HG02798 (cell line): ENCODE data around the gene IGSF9B.

Experiments
- ATAC-seq: cut with Tn5 transposase; IDR thresholded peaks from one replicate; pipeline ENCODE4 v1.9.1; 2021; ENCODE audit warnings: mild to moderate bottlenecking; ENCODE audit not compliant: unreplicated experiment, poor library complexity

IGSF9B gene

DNA sequence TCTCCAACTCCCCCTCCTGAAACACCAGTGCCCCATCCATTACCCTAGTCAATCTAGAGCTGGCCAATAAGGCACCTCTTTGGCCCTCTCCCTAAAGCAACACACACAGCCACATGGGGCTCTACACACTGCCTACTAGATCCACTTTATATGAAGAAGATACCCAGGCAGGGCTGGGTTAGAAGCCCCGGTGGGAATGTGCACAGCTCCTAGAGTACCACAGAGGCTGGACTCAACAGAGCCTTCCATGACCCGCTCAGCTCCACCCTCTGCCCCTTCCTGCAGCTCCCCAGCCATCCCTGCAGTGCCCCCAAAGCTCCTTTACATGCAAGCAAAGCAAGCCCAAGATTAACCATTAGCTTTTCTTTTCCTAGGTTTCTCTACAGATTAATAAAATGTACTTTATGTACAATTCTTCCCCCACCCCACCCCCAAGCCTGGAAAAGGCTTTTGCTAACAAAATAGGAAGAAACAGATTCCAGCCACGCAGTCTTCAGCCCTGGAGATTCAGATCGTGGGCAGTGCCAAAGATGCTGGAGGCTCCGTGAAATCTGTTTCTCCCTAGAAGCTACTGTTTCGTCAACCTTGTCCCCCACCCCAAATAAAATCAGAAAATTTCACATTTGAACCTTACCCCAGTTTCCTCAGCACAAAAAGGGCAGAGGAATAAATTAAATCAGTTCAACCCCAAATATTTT lies 51.8 kb downstream of the IGSF9B start:
- ATAC-seq: no peak

DNA sequence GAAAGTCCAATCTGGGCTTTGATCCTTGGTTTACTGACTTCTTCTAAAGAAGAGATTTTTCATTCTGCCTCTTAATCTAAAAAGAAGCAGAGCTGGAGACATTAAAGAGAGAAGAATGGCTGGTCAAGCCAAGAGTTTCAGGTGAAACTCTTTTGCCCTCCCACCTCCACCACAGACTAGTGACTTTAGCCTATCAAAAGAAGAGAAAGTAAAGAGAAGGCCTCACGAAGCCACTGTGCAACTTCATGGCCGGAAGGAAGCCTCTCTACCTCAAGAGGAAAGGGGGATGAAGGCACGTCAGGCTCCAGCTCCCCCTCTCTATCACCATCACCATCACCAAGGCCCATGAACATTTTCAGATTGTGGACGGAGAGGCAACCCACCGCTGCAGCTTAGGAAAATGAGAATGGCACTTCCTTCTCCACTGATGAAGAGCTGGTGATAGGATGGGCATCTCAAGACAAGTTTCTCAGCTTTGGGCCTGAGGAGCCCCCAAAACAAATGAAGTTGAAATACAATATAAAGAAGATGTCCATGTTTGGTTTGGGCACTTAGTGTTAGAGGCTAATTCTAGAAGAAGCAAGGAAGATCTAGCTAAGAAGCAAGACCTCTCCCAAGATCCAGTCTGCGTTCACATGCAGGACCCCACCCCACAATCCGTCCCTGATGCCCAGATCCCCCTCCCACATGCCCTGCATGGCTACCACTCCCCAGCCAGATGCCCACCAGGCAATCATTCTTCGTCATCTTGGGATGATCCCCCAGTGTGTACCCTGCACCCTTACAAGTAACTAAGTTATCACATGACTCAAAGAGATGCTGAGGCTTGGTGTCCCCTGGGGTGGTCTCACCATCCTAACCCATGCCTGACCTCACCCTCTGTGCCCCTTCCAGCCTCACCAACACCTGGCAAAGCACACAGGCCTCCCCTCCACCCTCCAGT lies 52.6 kb downstream of the IGSF9B start:
- ATAC-seq: no peak

DNA sequence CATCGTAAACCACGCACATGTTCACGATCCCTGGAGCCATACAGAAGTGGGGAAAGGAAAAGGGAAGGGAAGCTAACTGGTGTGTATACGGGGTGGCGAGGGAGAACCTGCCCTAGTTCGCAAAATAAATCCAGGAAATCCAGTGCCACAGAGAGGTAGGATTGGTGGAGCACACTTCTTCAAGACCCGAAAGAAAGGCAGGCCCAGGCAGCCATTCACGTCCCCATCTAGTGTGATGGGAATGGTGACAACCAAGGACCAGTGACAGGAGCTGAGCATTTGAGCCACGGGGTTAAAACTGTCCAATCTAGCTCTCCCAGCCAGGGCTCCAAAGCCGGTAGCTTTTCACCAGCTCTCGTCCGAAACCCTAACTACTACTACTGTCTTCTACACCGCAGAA lies 53.7 kb downstream of the IGSF9B start:
- ATAC-seq: no peak

DNA sequence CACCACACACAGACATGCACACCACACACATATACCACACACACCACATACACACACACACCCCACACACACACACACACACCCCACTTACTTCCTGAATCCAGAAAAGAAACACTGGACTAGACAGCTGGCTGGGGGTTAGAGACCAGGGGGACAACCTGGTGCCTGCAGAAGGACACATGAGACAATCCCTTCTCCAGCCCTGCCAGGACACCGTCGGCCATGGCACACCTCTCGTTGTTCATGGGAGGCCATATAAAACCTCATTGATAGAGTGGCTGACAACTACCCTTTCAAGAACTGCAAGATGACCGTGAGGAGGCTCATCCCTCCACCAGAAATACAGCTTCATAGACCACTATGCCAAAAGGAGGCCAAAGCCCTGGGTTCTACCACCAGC lies 54.3 kb downstream of the IGSF9B start:
- ATAC-seq: no peak

DNA sequence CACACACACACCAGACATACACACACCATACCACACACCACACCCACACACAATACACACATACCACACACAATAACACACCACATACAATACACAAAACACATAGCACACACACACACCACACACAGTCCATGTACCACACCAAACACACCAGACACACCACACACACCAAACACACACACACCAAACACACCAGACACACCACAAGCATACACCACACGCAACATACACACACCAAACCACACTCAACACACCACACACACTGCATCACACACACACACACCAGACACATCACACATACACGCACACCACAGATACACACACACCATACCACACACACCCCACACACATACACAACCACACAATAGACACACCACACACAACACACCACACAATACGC lies 54.8 kb downstream of the IGSF9B start:
- ATAC-seq: no peak

DNA sequence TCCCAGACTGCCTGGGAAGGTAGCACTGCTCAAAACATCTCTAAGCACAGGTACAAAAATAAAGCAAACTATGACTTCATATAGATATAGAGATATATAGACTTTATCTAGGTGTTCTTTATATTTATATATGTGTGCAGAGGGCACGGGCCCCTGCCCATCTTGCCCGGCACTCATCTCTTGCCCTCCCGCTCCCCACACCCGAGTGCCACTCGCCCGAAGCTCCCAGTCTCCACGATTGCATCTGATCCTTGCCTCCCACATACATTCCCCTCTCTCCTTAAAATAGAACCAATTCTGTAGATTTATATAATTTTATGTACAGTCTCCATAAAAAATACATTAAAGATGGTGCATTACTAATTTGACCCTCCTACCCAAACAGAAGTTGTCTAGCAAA lies 55.5 kb downstream of the IGSF9B start:
- ATAC-seq: no peak

DNA sequence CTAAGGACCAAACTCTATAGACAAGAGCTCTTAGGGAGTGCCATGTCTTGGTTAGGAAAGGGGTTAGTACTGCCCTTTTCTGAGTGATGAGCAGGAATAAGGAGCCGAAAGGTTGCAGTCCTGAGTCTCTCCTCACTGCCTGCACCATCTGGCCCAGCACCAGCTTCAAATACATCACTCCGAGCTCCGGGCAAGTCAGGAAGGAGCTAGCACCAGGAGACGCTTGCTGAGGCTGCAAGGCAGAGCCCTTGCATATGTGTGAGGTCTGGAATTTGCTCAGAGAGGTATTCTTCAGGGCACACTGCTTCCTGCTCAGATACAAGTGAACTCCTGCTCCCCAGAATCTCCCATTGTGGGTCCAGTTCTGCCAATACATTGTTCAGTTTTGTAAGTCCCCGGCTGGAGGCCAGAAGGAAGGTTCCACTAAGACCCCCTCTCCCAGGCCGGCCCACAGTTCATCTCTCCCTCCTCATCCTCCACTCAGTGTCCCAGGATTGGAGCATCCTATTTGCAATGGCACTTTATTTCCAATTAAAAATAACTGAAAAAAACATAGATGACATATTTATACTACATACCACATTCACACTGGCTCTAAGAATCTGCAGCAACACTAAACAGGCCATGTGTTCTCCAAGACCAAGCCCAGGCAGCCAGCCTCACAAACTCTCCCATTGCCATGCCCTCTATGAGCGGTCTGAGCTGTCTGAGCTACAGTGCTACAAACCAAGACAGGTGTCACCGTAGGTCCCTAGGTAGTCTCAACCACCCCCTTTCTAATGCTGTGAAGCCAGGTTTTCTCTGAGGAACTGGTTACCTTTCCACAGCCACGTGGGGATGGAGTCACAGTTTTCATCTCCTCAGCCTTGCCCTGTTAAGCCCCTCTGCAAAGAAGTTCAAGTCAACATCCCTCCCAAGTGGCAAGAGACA lies 56.3 kb downstream of the IGSF9B start:
- ATAC-seq: no peak

DNA sequence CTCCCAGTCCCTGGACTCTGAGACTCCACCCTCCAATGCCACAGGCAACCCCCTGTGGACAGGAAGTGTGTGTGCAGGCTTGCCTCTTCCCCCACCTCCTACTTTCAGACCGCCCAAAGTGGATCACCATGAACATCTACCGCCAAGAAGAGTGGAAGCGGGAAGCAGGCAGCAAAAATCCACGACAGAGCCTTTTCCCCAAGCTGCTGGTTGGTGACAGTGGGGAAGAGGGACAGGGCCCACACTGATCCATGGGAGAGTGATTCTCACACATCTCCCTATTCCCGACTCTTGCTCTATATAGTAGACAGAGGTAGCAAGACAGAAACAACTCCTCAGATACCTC lies 58.0 kb downstream of the IGSF9B start:
- ATAC-seq: no peak

DNA sequence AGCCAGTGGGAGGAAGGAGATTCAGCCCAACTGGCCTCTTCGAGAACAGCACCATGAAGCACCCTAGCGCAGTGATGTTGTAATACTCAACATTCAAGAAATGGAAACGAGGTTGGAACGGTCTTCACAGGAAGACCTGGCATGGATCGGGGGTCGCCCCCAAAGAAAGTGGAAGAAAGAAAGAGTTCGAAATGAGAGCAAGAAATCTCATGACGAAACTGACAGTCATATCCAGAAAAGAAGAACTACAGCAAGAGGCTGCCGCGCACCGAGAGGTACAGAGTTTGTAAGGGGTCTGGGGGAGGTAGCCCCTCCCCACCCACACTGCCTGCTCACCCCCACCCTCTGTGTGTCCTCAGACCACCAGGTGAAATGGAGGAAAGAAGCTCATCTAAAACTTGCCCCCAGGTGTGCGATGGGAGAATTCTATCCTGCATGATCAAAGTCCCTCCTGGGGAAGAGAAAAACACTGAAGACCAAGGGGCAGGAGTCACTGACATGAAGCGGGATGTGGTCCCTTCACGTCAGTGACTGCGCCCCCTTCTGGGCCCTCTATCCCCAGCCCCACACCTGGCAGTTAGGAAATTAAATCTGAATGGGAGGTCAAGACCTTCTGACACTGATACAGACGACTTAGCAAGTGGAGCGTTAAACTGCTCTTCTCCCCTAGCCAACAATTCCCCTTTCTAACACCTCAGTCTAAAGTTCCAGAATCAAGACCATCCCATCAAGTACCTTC lies 58.6 kb downstream of the IGSF9B start:
- no peak for ATAC-seq

DNA sequence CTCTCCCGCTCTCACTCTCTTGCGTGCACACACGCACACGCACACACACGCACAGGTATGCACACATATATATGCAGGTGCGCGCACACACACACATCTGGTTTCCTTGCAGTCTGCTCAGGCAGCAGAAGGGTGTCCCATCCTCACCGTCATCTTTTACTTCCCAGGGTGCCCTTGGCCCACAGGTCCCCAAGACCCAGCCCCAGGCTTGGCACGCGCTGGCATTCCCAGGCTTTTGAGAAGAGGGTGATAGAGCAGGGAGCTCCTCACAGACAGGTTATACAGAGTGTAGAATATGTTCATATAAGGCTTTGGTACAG lies 59.5 kb downstream of the IGSF9B start:
- no peak for ATAC-seq

DNA sequence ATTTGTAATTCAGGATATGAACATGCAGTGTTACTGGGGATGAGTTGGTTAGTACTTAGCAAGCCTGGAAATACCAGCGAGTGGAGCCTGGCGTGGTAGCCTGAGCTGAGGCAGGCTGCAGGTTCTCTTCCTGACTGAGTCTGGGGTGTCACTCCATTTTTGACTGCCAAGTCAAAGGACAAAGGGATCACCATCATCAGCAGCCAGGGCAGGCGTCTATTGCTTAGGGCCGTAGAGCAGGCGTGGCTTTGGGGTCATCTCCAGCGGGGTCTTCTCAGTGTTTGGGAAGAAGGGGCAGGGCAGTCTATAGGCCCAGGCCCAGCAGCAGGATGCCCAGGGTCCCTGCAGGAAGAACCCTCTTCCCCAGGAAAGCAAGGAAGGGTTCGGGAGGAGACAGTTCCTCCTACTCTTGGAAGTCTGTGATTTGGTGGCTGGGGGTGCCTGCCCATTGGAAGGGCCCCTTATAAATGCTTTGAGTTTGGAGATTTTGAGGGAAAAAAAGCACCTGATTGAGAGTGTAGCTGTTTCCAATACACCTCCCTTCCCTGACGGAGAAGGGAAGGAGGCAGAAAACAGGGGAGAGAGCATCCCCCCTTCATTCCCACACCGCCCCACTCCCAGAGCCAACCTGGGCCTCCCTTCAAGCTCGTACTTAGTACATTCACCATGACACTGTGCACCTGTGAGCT lies 60.0 kb downstream of the IGSF9B start:
- no peak for ATAC-seq

DNA sequence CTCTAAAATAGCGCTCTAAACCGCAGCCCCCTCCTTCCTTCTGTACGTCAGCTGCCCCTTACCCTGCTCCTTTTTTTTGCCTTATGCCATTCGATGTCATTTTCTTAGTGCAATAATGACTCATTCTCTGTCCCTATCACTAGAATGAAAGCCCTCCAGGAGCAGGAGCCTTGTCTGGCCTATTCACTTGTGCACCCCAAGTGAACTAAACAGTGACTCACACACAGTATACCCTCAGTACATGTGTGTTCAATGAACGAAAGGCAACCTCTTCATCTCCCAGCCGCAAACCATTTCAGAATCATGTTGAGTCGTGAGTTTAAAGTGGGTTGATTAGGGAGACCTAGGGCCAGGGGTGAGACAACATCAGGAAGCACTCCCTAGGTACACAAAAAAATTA lies 60.7 kb downstream of the IGSF9B start:
- ATAC-seq: no peak

DNA sequence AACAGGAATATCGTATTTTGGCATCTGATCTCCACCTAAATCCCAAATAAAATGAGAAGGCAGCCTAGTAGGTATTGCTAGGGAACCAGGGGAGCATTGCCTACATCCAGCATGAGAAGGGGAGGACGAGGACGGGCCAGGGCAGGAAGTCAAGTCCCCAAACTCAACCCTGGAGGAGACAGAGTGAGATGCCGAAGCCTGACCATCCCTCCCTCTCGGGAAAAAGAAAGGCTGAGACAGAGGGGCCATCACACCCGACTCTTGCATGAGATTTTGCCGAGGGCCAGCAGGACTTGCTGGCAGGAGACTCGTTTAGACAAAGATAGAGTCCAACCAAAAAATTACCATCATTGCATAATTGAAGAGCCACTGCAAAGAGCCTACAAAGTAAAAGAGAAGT lies 61.2 kb downstream of the IGSF9B start:
- ATAC-seq: no peak

DNA sequence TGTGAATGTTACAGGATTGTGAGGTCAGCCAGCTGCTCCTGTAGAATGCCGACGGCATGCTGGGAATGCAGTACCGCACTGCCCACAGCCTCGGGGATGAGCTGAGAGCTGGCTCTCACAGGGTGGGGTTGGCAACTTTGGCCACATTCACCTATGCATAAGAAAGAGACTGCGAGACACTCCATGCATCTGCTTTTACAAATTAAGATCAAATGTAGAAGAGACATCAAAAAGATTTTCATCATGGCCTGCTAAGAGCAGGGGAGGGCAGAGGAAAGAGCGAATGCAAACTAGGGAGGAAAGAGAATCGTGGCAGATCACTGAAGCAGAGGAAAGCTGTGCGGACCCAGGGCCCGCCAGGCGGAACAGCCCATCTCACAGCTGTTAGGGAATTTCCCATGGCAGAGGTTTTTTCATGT lies 61.7 kb downstream of the IGSF9B start:
- ATAC-seq: no peak

DNA sequence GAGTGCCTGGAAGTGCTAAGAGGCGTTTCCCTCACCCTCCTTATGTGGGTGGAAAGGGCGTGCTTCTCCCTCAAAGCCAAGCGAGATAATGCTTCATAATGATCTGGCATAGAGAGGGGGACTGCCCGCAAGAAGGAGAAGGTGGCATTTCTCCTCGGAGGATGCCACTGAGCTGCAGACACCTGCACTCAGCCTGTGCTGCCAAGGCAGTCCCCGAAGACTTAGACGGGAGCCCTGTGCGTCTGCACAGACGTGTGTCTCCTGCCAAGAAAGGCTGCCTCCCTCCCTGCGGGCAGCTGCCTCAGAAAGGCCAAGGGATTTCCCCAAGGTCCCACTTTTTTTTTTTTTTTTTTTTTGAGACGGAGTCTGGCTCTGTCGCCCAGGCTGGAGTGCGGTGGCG lies 63.4 kb downstream of the IGSF9B start:
- ATAC-seq: no peak

DNA sequence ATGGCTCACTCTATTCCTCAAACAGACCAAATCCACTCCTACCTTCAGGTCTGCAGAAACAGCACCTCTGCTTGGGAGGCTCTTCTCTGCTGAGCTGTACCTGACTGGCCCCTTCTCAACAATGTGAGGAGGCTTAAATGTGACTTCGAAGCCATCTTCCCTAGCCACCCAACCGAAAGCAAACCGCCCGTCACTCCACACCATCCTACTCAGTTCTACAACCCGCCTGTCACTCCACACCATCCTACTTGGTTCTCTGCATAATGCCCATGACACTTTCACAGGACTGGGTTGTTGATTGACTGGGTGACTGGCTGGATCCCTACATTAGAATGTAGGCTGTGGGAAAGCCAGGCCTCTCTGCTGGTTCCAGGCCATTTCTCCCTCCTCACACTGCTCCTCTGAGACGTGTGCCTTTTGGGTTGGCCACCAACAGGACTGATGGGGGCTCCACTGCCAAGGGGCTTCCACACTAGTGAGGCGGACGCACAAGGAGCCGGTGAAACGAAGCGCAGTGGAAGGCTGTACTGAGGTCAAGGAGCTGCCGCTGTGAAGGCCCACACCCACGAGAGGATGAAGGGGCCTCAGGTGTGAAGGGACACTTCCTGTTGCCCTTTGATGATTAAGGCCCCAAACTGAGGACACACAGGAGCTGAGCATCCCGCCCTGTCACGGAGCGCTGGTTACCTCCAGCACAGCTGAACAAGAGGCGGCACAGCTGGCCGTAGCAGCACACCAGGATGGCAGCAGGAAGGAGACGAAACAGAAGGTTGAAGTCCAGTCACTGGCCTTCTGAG lies 64.0 kb downstream of the IGSF9B start:
- no peak for ATAC-seq

DNA sequence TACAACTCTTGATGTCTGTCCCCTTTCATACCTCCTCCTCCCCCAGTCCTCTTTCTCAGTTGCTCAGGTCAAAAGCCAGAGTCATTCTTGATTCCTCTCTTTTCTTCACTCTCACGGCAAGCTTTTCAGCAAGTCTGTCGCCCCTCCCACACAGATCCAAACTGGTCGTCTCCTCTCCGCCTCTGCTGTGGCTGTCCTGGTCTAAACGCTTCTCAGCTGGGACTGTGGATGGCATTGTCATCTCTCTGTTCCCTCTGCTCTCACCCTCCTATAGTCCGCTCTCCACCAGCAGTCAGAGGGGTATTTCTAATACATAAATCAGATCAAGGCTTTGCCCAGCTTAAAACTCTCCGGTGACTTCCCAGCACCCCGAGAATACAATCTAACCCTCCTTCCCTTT lies 64.6 kb downstream of the IGSF9B start:
- no peak for ATAC-seq

DNA sequence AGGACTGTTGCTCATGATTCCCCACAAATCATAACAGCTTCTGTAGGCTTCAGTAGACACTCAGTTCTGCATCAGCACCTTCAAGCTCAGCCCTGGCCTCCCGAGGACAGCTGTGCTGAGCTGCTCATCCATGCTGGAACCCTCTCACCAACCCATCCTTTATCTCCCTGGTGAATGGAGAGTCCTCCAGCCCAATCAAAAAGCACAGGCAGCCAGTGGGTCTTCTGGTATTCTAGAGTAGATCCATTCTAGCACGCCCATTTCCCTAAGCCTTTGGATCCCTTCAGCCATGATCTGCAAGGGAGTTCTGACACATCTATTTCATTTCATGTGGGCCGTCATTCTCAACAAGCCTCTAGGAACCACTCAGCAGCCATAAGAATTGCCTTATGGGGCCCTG lies 66.9 kb downstream of the IGSF9B start:
- no peak for ATAC-seq

DNA sequence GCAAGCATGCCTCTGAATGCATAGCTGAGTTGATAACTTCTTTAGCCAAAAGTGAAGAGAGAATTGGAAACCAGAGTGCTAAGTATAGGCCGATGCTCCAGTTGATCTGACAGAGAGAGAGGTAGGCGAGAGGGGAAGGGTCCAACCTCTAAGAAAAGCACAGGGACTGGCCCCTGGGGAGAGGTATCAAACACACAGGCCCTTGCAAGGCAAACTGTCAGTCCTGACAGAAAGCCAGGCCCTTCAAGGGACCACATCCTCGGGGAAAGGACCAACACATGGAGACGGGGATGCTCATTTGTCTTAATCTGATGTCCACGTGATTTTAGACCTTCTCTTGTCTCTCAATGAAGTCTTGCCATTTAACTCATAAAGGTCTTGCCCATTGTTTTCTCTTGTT lies 67.6 kb downstream of the IGSF9B start:
- no peak for ATAC-seq
